Measurements from ENCODE around the gene RAB24.

GRCh38 chr5:177349362-177349647, 45.8 kb upstream of the RAB24 start:
- TF ChIP-seq CTCF (IDR thresholded peaks at IDR 0.05) (no peak), POLR2A (IDR thresholded peaks at IDR 0.05) (no peak)

Data from thyroid gland (tissue), 4 donors.